Type B pancreatic cell (in vitro differentiated cells): ENCODE measurements around the gene SLK. TPM values are rescaled to one million over a fixed set of nuclear protein-coding genes. Genes with fewer than 3 reads are reported as not detected.
A peak's percentile ranks its signal among the peaks of the same experiment; 100 is the strongest.

Source experiments
- DNase-seq: peaks from one replicate; pipeline ENCODE4 v3.0.0; 2021; ENCODE audit warnings: mixed read lengths; ENCODE audit not compliant: unreplicated experiment; ENCODE audit errors: extremely low spot score
- H3K27ac Mint-ChIP-seq: 2 replicates; pipeline ENCODE4 v1.8.0; 2021; ENCODE audit warnings: mild to moderate bottlenecking, mixed read lengths
- H3K27me3 Mint-ChIP-seq: 2 replicates; pipeline ENCODE4 v1.8.0; 2021; ENCODE audit warnings: mixed read lengths
- H3K36me3 Mint-ChIP-seq: 2 replicates; pipeline ENCODE4 v1.8.0; 2021; ENCODE audit warnings: mixed read lengths
- H3K4me1 Mint-ChIP-seq: one replicate; pipeline ENCODE4 v1.8.0; 2021; ENCODE audit warnings: mixed read lengths; ENCODE audit not compliant: unreplicated experiment
- H3K4me3 Mint-ChIP-seq: 2 replicates; pipeline ENCODE4 v1.8.0; 2021; ENCODE audit warnings: mild to moderate bottlenecking, mixed read lengths
- H3K9me3 Mint-ChIP-seq: 2 replicates; pipeline ENCODE4 v1.8.0; 2021; ENCODE audit warnings: mixed read lengths
- total RNA-seq: library from RNA; stranded (reverse); gene quantifications from 2 replicates; pipeline ENCODE4 v1.2.1, GENCODE V29; 2021; ENCODE audit warnings: low replicate concordance
- TF ChIP-seq, protein P1 (sequence below): fragments of 200-600 bp; sonication (generic); conservative IDR thresholded peaks from 2 replicates; pipeline ENCODE4 v1.5.0; 2021; ENCODE audit warnings: antibody characterized with exemption, mild to moderate bottlenecking

SLK gene
- total RNA-seq, 1 donor from 2014 or later, result 61.6 TPM

DNA sequence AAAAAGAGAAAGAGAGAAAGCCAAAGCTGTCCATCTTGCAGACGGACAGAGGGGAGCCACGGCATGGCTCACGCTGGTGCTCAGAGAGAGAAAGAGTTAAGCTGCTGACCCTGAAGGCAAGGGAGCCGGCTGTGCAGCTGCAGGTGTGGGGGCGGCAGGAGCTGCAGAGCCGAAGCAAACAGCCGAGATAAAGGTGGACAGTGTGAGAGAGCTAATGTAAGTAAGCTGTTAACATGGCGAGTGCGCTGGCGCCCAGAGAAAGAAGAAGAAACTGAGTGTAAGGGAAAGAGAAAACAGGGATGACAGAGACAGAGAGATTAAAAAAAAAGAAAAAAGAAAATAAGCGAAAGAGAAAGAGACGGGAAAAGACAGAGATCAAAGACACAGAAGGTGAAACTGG is 100.6 kb downstream of the SLK start:
- DNase-seq, result no peak
- H3K36me3 Mint-ChIP-seq, result peaks cover 3% of the 10 kb centered on the region
- no peaks in the 10 kb centered on the region for H3K9me3 Mint-ChIP-seq
- H3K4me1 Mint-ChIP-seq, result peaks cover 22% of the 10 kb centered on the region
- TF ChIP-seq, protein P1, sequence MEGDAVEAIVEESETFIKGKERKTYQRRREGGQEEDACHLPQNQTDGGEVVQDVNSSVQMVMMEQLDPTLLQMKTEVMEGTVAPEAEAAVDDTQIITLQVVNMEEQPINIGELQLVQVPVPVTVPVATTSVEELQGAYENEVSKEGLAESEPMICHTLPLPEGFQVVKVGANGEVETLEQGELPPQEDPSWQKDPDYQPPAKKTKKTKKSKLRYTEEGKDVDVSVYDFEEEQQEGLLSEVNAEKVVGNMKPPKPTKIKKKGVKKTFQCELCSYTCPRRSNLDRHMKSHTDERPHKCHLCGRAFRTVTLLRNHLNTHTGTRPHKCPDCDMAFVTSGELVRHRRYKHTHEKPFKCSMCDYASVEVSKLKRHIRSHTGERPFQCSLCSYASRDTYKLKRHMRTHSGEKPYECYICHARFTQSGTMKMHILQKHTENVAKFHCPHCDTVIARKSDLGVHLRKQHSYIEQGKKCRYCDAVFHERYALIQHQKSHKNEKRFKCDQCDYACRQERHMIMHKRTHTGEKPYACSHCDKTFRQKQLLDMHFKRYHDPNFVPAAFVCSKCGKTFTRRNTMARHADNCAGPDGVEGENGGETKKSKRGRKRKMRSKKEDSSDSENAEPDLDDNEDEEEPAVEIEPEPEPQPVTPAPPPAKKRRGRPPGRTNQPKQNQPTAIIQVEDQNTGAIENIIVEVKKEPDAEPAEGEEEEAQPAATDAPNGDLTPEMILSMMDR, result no peak
- H3K27me3 Mint-ChIP-seq, result peaks cover 13% of the 10 kb centered on the region
- peak overlapping the region; percentile 44 for H3K4me3 Mint-ChIP-seq
- H3K27ac Mint-ChIP-seq, result peak overlapping the region; percentile 44

DNA sequence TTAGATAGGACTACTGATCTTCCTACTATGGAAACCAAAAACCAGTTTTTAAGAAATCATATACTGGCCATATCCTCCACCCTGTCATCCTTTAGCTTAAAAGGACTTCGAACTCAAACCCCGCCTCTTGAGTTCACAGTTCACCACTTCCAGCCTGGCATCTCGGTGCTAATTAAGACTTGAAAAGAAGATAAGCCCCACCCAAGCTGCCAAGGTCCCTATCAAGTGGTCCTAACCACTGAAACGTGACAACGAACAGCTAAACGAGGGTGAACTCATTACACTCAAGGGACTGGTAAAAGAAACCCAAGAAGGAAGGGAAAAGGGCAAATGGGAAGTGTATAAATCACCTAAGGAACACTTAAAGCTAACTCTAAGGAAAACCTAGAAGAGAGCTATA is 102.7 kb downstream of the SLK start:
- DNase-seq, result no peak
- H3K27me3 Mint-ChIP-seq, result peaks cover 13% of the 10 kb centered on the region
- TF ChIP-seq, protein P1, result no peak
- H3K27ac Mint-ChIP-seq, result no peak overlapping the region
- H3K4me3 Mint-ChIP-seq, result no peak overlapping the region
- H3K36me3 Mint-ChIP-seq, result peaks cover 3% of the 10 kb centered on the region
- no peaks in the 10 kb centered on the region for H3K9me3 Mint-ChIP-seq
- H3K4me1 Mint-ChIP-seq, result peaks cover 26% of the 10 kb centered on the region

DNA sequence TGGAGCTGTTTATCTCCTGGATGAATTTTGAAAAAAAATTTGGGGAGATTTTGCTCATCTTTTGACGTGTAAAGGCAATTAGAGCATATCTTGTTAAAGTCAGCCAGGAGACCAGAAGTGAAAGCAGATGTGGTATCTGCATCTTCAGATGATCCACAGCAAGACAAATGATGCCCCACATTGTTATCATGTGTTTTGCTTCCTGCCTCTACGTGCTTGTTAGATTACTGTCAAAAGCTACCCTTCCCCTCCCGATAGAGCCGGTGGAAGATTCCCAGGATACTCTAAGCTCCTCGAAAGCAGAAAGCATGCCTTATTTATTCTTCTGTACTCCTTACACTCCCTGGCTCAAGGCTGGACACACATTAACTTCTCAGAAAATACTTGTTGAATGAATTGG is 105.8 kb downstream of the SLK start:
- no peak overlapping the region for H3K27ac Mint-ChIP-seq
- peaks cover 4% of the 10 kb centered on the region for H3K4me1 Mint-ChIP-seq
- H3K27me3 Mint-ChIP-seq, result peaks cover 4% of the 10 kb centered on the region
- TF ChIP-seq, protein P1, result no peak
- peaks cover 3% of the 10 kb centered on the region for H3K36me3 Mint-ChIP-seq
- peak; percentile 1 for DNase-seq
- no peaks in the 10 kb centered on the region for H3K9me3 Mint-ChIP-seq
- H3K4me3 Mint-ChIP-seq, result no peak overlapping the region

DNA sequence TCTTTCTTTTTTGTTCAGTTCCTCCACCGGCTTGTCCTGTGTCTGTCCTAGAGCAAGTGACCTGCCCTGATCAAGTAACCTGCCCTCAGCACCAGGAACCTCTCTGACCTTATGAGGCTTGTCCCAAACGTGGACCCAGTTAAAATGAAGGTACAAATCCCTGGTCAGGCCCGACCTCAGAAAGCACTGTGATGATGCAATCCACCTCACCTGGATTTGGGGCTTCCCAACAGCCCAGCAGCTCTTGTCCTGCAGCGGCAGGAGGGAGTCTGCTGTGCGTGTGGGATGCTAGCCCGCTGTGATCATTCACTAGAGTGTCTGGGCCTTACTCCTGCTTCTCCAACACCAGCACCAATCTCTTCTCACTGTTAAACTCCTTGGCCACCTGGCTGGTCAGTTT is 107.6 kb downstream of the SLK start:
- no peak for DNase-seq
- peaks cover 3% of the 10 kb centered on the region for H3K4me1 Mint-ChIP-seq
- TF ChIP-seq, protein P1, result no peak

DNA sequence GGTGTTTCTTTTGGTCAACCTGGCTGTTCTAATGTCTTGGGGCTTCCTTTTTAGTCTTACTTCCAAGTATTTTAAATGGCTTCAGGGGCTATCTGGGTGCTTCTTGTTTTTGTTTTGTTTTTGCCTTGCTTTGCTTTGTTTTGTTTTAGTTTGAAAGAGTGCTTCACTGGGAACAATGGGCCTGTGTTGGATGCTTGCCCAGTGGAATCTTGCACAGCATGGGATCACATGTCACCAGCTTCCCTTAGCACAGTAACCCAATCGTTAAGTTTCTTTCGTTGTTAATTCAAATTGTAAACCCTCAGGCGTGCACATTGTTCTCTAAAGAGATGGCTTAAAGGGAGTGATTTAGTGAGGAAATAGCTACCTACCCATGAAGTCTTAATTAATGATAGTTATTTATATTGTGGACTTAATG is 109.8 kb downstream of the SLK start:
- H3K4me3 Mint-ChIP-seq, result no peak overlapping the region
- no peaks in the 10 kb centered on the region for H3K9me3 Mint-ChIP-seq
- peaks cover under 1% of the 10 kb centered on the region for H3K36me3 Mint-ChIP-seq
- DNase-seq, result no peak
- no peaks in the 10 kb centered on the region for H3K27me3 Mint-ChIP-seq
- H3K27ac Mint-ChIP-seq, result no peak overlapping the region
- TF ChIP-seq, protein P1, result no peak
- H3K4me1 Mint-ChIP-seq, result peaks cover 3% of the 10 kb centered on the region

More for the DNA sequence above, 107.6 kb downstream of the SLK start:
- no peak overlapping the region for H3K4me3 Mint-ChIP-seq
- no peak overlapping the region for H3K27ac Mint-ChIP-seq
- H3K9me3 Mint-ChIP-seq, result no peaks in the 10 kb centered on the region
- H3K27me3 Mint-ChIP-seq, result peaks cover 3% of the 10 kb centered on the region
- peaks cover 3% of the 10 kb centered on the region for H3K36me3 Mint-ChIP-seq

DNA sequence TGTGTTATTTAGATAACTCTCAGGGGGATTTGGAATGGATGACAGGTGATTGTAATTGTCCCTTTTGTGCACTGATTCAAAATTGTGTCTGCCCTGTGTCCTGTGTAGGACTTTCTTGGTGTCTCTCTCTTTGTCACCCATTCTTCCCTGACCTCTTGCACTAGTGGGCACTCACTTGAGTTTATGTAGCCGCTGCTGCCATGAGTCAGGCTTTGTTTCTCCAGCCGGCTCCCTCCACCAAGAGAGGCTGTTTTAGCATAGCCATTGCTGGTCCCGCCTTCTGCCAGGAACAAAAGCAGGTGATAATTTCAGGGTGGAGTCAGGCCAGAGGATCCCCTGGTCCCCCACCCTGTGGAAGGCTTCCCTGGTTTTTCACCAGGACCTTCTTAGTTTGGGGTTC is 110.3 kb downstream of the SLK start:
- DNase-seq, result no peak
- TF ChIP-seq, protein P1, result no peak

More for the DNA sequence above, 110.3 kb downstream of the SLK start:
- Mint-ChIP-seq H3K4me1 (peaks cover 3% of the 10 kb centered on the region), H3K36me3 (no peaks in the 10 kb centered on the region), H3K27ac (no peak overlapping the region), H3K27me3 (no peaks in the 10 kb centered on the region), H3K9me3 (no peaks in the 10 kb centered on the region), H3K4me3 (no peak overlapping the region)
